ENCODE measurements around the gene FANCC.

DNA sequence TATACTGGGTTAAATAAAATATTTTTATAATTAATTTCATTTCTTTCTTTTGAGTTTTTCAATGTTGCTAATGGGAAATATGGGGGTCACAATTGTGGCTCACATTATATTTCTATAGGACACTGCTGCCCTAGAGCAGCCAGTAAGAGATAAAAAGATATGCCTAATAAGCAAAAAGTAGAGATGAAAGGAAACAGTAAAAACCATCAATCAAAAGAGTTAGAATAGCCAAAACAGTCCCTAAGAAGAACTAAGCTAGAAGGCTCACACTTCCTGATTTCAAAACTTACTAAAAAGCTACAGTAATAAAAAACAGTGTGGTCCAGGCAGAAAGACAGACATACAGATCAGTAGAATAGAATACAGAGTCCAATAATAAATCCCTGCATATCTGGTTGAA, 104.4 kb downstream of the FANCC start:
- TF ChIP-seq, protein P1, sequence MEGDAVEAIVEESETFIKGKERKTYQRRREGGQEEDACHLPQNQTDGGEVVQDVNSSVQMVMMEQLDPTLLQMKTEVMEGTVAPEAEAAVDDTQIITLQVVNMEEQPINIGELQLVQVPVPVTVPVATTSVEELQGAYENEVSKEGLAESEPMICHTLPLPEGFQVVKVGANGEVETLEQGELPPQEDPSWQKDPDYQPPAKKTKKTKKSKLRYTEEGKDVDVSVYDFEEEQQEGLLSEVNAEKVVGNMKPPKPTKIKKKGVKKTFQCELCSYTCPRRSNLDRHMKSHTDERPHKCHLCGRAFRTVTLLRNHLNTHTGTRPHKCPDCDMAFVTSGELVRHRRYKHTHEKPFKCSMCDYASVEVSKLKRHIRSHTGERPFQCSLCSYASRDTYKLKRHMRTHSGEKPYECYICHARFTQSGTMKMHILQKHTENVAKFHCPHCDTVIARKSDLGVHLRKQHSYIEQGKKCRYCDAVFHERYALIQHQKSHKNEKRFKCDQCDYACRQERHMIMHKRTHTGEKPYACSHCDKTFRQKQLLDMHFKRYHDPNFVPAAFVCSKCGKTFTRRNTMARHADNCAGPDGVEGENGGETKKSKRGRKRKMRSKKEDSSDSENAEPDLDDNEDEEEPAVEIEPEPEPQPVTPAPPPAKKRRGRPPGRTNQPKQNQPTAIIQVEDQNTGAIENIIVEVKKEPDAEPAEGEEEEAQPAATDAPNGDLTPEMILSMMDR (IDR thresholded peaks at IDR 0.05), result no peak
- TF ChIP-seq POLR2A (IDR thresholded peaks at IDR 0.05), result no peak
- TF ChIP-seq POLR2AphosphoS5 (IDR thresholded peaks at IDR 0.05), result no peak
